Body of pancreas (tissue), 4 donors: ENCODE measurements around the gene SERPINE3.

Source experiments
- POLR2A ChIP-seq, 3 donors: fragments of 450-650 bp; IDR thresholded peaks; one replicate each; pipeline ENCODE4 v1.6.1; 2016; ENCODE audit warnings: antibody characterized with exemption in 3 of 3, mild to moderate bottlenecking in 2 of 3
- TF ChIP-seq, protein P1 (sequence below), 7 experiments: fragments of 450-650 bp in 4 of 7; fragments of 200-600 bp in 3 of 7; sonication (generic) in 3 of 7; IDR thresholded peaks; one replicate each; pipeline ENCODE4 v1.5.1; 2016 to 2019; ENCODE audit warnings: antibody characterized with exemption in 7 of 7

DNA sequence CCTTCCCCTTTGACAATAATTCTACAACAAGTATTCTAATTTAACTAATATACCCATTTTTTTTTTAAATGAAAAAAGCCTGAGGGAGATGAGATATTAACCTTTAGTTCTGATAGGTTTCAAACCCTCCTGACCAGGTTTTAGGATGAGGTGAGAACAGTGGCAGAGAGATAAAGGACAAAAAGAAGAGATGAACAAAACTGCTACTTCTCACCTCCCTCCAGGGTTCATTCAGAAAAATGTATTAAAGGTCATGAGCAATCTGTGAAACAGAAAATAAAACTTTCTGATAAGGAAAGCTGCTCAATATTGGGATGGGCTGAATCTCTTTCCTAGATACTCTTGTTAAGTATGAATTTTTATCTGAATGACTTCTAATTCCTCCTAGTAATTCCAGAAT is 24.1 kb downstream of the SERPINE3 start:
- TF ChIP-seq, protein P1, sequence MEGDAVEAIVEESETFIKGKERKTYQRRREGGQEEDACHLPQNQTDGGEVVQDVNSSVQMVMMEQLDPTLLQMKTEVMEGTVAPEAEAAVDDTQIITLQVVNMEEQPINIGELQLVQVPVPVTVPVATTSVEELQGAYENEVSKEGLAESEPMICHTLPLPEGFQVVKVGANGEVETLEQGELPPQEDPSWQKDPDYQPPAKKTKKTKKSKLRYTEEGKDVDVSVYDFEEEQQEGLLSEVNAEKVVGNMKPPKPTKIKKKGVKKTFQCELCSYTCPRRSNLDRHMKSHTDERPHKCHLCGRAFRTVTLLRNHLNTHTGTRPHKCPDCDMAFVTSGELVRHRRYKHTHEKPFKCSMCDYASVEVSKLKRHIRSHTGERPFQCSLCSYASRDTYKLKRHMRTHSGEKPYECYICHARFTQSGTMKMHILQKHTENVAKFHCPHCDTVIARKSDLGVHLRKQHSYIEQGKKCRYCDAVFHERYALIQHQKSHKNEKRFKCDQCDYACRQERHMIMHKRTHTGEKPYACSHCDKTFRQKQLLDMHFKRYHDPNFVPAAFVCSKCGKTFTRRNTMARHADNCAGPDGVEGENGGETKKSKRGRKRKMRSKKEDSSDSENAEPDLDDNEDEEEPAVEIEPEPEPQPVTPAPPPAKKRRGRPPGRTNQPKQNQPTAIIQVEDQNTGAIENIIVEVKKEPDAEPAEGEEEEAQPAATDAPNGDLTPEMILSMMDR (IDR thresholded peaks at IDR 0.05): no peak
- TF ChIP-seq POLR2A (IDR thresholded peaks at IDR 0.05): no peak
